Stimulated activated memory B cell treated with anti-CD40 and anti-IgM and Interleukin-4, amounts not matched to agents 10 μg/mL and 1 μg/mL and 100 μg/mL, for 72 hours (primary cell): ENCODE measurements around the gene SULT1B1.

Experiments
- ATAC-seq: fragments of 150-1000 bp; cut with Tn5 transposase; 2 replicates; pipeline ENCODE4 v1.10.0; 2021
- H3K27ac Mint-ChIP-seq: one replicate; pipeline ENCODE4 v1.8.0; 2022; ENCODE audit warnings: mild to moderate bottlenecking, mixed read lengths
- H3K27me3 Mint-ChIP-seq: one replicate; pipeline ENCODE4 v1.8.0; 2022; ENCODE audit warnings: mixed read lengths
- H3K36me3 Mint-ChIP-seq: one replicate; pipeline ENCODE4 v1.8.0; 2022; ENCODE audit warnings: mixed read lengths
- H3K4me1 Mint-ChIP-seq: one replicate; pipeline ENCODE4 v1.8.0; 2022; ENCODE audit warnings: mixed read lengths
- H3K4me3 Mint-ChIP-seq: one replicate; pipeline ENCODE4 v1.8.0; 2022; ENCODE audit warnings: mild to moderate bottlenecking, moderate library complexity, mixed read lengths
- H3K9me3 Mint-ChIP-seq: one replicate; pipeline ENCODE4 v1.8.0; 2022; ENCODE audit warnings: mixed read lengths

SULT1B1 gene

DNA sequence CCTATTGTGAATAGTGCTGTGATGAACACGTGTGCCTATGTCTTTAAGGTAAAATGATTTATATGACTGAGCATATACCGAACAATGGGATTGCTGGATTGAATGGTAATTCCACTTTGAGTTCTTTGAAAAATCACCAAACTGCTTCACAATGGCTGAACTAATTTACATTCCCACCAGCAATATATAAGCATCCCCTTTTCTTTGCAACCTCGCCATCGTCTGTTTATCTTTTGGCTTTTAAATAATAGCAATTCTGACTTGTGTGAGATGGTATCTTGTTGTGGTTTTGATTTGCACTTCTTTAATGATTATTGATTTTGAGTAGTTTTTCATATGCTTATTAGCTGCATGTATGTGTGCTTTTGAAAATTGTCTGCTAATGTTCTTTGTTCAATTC is 75.6 kb downstream of the SULT1B1 start:
- H3K4me1 Mint-ChIP-seq = no peaks in the 10 kb centered on the region
- H3K4me3 Mint-ChIP-seq = no peak overlapping the region
- H3K9me3 Mint-ChIP-seq = no peaks in the 10 kb centered on the region
- ATAC-seq = no peak
- no peak overlapping the region for H3K27ac Mint-ChIP-seq
- H3K27me3 Mint-ChIP-seq = no peaks in the 10 kb centered on the region
- H3K36me3 Mint-ChIP-seq = no peaks in the 10 kb centered on the region
